Measurements from ENCODE around the gene ARHGEF3.

The ARHGEF3 gene

DNA sequence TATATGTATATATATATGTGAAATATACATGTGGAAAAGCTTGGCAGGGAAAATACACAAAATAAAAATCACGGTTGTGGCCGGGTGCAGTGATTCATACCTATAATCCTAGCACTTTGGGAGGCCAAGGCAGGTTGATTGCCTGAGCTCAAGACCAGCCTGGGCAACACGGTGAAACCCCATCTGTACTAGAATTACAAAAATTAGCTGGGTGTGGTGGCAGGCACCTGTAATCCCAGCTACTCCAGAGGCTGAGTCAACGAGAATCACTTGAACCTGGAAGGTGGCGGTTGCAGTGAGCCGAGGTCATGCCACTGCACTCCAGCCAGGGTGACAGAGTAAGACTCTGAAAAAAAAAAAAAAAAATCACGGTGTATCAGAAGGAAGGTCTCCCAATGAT, 20.8 kb upstream of the ARHGEF3 start:
- no peak for DNase-seq

DNA sequence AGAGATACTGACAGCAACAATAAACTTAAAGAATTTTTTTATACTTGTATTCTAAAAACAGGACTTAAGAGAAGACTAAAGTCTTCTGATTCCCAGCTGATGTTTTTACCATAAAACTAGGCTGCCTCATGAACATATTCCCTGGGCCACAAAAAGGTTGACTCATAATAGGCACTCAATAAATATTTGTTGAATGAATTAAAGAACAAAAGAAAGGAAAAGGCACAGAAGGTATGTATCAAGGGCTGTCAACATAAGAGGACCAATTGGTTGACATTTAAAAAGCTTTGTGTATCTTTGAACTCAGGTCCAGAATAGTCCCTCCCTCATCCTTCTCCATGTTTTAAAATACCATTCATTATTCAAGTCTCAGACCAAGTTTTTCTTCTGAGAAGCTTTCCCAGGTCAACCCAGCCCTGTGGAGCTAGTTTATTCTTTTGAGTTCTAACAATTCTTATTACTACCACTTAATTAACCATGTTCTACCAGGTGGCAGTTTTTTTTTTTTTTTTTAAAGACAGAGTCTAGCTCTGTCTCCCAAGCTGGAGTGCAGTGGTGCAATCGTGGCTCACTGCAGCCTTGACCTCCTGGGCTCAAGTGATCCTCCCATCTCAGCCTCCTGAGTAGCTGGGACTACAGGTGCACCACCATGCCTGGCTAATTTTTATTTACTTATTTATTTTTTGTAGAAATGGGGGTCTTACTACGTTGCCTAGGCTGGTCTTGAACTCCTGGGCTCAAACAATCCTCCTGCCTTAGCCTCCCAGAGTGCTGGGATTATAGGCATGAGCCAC, 17.5 kb upstream of the ARHGEF3 start:
- no peak for DNase-seq

GRCh38 chr3:56818156-56818985, 16.6 kb upstream of the ARHGEF3 start:
- no peak for DNase-seq

DNA sequence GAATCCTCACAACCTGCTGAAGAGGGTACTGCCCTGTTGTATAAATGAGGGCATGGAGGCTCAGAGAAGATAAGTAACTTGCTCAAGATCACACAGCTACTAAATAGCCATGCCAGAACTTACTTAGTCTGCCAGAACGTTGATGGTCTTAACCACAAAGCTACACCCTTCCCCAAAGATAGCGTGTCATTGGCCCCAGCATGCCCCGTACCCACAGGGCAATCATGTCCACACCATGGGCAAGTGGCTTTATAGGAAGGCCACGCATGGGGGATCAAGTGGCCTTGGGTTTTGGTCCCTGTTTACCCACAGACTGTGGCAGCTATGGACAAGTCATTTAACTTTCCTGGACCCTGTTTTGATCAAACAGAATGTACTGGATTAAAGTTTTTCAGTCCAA, 15.9 kb upstream of the ARHGEF3 start:
- DNase-seq = no peak

GRCh38 chr3:56816061-56816460, 14.3 kb upstream of the ARHGEF3 start:
- no peak for DNase-seq

DNA sequence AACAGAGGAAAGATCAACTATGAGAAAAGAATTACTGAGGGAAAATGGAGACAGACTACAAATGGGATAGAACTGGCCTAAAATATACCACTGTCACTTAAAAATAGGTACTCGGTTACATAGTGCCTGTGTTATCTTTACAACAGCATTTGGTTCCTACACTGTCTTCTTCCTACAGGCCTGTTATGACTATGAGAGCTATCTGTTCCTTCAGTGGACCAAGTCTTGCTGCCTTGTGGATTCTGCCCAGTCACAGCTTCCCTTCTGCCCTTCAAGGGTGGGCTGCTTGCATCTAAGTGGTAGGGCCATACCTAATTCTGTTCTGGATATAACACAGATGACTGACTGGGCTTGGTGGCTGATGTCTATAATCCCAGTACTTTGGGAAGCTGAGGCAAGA, 13.8 kb upstream of the ARHGEF3 start:
- no peak for DNase-seq

GRCh38 chr3:56813653-56813960, 11.9 kb upstream of the ARHGEF3 start:
- no peak for DNase-seq

DNA sequence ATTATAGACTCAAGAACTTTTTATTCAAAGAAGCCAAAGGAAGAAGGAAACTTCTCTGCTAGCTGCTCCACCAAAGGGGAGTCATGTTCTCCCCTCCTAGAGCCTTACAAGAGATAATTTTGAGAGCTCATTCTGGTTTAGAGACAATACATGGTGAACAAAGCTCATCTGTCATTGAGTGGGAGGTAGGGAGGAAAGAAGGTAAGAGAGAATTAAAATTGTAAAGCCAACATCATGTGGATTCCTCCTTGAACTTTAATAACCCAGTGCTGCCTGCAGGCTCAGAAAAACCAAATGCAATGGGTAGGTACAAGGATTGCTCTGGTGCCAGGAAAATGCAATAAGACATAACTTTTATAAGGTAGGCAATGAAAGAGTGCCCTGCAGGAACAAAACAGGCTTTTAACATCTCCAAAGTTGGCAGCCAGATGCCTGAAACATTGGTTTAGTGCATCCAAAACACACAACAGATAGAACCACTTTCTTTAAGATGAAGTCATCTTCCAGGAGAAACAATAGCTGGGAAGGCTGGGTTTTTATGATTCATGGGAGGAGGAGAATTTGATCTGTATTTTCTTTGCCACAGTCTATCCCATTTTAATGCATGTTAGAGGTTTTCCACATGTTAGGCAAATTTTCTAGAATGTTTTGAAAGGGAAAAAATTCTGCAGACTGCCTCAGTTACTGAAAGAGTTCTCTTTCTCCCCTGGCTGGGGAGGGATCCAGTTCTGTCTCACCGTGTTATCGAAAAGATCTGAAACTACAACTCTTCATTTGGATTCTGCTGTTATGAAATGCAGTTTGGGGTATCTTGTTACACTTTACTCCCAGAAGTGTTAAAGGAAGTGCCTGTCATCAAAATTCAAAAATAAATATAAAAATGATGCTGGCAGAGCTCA, 11.3 kb upstream of the ARHGEF3 start:
- no peak for DNase-seq

DNA sequence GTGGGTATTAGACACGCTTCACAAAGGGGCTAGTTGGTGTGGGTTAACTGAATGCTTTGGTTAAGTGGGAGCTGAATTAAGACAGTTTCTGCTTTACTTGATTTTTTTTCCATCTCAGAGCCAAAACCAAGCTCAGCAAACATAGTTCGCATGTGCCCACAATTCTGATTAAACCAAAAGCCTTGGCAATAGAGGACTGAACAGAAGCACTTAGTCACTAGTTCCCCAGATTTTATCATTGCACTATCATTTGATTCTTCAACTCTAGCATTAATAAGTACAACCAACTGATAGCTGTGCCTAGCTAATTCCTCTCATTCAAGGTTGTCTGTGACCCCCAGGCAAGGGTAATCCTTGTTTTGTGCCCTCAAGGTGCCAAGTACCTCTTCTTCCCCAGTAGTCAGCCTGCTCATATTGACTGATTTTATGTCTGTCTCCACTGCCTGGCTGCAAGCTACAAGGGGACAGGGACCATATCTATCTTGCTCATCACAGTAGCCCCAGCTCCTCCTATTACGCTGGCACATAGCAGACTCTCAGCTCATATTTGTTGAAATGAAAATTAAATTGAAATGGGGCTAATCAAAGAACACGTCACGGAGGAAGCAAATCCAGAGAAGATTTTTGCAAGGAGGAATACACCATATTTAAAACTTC, 9.9 kb upstream of the ARHGEF3 start:
- DNase-seq = no peak

DNA sequence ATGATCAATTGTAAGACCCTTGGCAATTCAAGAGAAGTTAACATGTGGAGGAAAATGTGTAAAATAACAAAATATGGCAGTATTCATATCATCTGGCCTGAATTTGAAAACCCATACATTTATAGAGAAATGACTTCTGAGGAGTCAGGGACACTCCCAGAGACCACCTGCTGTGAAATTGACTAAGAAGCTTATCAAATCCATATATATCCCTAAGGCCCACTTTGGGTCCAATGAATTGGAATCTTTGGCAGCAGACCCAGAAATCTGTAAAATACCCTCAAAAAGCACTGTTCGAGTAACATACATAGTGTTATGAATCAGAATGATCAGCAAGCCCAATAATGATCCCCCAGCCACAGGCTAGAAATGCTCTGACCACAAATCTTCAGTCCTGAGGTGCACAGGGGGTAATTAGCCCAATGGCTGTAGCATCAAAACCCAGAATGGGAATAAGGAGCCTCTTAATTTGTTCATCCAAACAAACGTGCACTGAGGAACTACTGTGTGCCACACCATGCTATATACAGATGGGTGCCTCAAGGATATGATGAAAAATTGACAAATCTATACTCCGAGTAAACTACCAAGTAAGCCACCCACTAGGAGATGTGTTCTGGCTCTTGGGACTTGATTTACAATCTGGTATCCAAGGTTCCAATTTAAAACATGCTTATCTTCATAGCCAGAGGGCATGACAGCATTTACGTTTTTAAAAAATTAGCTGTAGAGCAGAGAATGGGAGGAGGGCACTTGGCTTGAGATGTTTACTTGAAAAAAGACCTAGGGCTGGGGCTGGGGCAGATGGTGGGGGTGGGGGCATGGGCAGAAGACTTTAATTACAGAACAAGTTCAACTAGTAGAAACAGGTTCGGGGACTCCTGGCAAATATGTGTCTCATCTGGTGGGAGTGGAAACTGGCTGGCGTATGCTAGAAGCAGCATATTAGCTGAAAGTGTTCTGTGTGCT, 9.1 kb upstream of the ARHGEF3 start:
- DNase-seq = no peak

DNA sequence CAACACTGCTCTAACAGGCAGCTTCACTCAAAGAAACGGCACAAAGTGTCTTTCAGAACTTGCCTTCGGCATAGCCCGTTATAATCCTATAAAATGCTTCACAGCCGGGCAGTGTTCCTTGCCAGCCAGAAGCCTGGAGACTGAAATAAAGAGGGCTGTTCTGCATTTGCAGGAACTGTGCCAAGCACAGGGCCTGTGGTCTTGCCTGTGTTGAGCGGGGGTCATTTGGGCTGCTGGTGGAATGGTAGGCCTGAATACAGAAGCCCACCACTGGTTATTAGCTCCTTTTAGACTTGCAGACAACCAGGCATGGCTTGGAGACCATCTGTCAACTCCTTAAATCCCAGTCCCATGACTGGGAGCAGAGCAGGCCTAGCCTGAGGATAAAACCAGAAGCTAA, 4.7 kb upstream of the ARHGEF3 start:
- DNase-seq = no peak

DNA sequence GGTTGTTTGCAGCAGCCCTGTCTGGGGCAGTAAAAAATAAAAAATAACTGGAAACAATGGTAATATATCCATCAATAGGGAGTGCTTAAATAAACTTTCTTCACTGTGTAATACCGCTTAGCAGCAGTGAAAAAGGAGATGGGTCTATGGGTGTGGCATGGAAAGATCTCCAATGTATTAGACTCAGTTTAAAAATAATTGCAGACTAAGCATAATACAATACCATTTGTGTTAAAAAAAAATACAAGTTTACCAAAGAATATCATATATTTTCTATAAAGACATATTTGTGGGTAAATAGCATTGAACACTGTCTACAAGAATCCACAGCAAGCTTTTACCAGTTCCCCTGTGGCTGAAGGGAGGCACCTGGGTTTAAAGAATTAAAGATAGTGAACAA, 1.0 kb upstream of the ARHGEF3 start:
- DNase-seq = no peak

DNA sequence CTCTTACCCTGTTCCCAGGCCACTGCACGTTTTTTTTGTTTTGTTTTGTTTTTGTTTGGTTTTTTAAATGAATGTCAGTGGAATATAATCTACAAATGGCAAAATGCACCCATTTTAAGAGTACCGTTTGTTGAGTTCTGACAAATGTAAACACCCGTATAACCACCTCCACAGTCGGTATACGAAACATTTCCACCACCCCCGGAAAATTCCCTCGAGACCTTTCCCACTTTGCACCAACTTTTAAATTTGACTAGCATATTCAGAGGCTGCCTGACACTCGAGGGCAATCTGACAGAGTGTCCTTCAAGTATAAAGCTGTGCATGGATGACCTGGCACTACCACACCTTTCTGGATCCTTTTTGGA, 613 bp upstream of the ARHGEF3 start:
- no peak for DNase-seq

GRCh38 chr3:56800832-56801661, 702 bp downstream of the ARHGEF3 start:
- DNase-seq = no peak

- DNase-seq = peak; percentile 60
Measured at GRCh38 chr3:56800130-56800831, 1.5 kb downstream of the ARHGEF3 start.

GRCh38 chr3:56799251-56799882, 2.4 kb downstream of the ARHGEF3 start:
- DNase-seq = no peak

DNA sequence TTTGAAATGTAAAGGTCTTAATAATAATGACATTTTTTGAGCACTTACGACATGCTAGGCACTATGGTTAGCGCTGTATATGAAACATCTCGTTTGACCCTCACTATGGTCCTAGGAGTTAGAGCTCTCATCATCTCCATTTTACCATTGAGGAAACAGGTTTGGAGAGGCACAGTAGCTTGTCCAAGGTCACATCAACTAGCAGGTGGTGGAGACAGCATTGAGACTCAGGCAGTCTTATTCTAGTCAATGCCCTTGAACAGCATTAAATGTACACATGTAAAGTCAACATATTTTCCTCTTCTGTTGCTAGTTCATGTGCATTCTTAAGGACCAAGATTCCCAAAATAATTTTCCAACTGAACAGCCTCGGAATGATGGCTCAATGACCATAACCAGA, 4.8 kb downstream of the ARHGEF3 start:
- DNase-seq = no peak

DNA sequence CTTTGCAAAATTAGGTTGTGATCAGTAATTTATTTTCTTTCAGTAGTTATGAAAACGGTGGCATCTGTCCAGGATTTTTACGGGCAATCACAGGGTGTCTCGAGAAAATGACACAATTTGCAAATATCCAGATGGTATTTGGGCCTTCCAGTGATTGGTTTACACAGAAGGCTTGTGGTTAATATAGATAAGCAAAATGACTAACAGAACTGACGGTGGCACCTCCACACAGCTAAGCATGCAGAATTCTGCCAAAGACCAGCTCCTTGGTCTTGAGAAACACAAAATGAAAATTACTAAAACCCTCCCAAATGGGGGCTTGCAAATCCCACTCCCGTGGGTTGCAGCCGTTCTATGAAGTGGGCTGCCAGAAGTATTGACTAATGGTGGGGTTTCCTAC, 5.5 kb downstream of the ARHGEF3 start:
- DNase-seq = no peak

DNA sequence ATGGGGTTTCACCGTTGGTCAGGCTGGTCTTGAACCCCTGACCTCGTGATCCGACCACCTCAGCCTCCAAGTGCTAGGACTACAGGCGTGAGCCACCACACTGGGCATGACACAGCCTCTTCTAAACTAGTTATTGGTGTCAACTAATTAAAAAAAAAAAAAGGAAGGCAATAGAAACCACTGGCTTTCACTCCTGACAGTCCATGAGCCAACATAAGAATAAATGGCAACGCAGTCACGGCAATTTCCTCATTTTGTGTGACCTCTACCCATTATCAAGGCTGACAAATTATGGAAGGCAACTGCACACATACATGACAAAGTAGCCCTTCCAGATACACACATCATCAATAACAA, 5.9 kb downstream of the ARHGEF3 start:
- peak; percentile 48 for DNase-seq

Measured in CD4-positive, alpha-beta T cell treated with Interferon gamma for 1 hour (primary cell).